Measurements from ENCODE around the gene MPPED1.

MPPED1 gene

GRCh38 chr22:43550024-43550620 lies 138.3 kb downstream of the MPPED1 start:
- FAIRE-seq: no peak

- no peak for FAIRE-seq
Measured at GRCh38 chr22:43550672-43551071, 138.9 kb downstream of the MPPED1 start.

GRCh38 chr22:43553451-43554258 lies 141.8 kb downstream of the MPPED1 start:
- FAIRE-seq: no peak

GRCh38 chr22:43554259-43554636 lies 142.4 kb downstream of the MPPED1 start:
- no peak for FAIRE-seq

- FAIRE-seq: no peak
Measured at GRCh38 chr22:43554694-43555365, 143.0 kb downstream of the MPPED1 start.

- no peak for FAIRE-seq
Measured at GRCh38 chr22:43555561-43556515, 144.0 kb downstream of the MPPED1 start.
